B cell (primary cell): ENCODE data around the gene MIAT. TPM values are rescaled to one million over a fixed set of nuclear protein-coding genes. Genes with fewer than 3 reads are reported as not detected.

Source experiments
- ATAC-seq: fragments of 200-7000 bp; cut with Tn5 transposase; one replicate; pipeline ENCODE4 v1.10.0; 2021; ENCODE audit warnings: low read depth, mild to moderate bottlenecking, moderate number of reproducible peaks, moderate library complexity
- CTCF ChIA-PET: fragments of 350-600 bp; sonication (Branson Sonifier 250); formaldehyde crosslinking; loops from one replicate; lab custom pipeline; 2021; ENCODE audit warnings: antibody characterized with exemption, inconsistent platforms; lab: Charles Lee
- POLR2A ChIA-PET: fragments of 350-600 bp; sonication (Branson Sonifier 250); formaldehyde crosslinking; loops from one replicate; lab custom pipeline; 2021; ENCODE audit warnings: antibody characterized with exemption; lab: Charles Lee
- DNase-seq: peaks from one replicate; pipeline ENCODE4 v3.0.0; 2013
- H2AFZ ChIP-seq: 2 replicates; pipeline ENCODE4 v1.6.1; 2012; ENCODE audit warnings: mild to moderate bottlenecking, low read depth, low read length; ENCODE audit not compliant: insufficient read depth, poor library complexity, severe bottlenecking
- H3K27ac ChIP-seq, 2 donors: 1 replicate in 1 of 2; 2 replicates in 1 of 2; pipeline ENCODE4 v1.5.1; 2012 to 2013; ENCODE audit warnings: low read length in 2 of 2, mild to moderate bottlenecking in 2 of 2, moderate library complexity in 1 of 2
- H3K27me3 ChIP-seq, 4 experiments: fragments of 200-600 bp in 1 of 4; sonication (generic) in 1 of 4; replicated peaks in 1 of 4; 1 replicate in 2 of 4; 2 replicates in 2 of 4; pipeline versions ENCODE4 v1.6.1 to v1.7.0; 2013 to 2016; ENCODE audit warnings: low read length in 3 of 4, mild to moderate bottlenecking in 2 of 4, mixed read lengths in 1 of 4, moderate library complexity in 1 of 4; ENCODE audit not compliant: insufficient read depth in 4 of 4, control insufficient read depth in 3 of 4; ENCODE audit errors: control extremely low read depth in 1 of 4
- H3K36me3 ChIP-seq, 2 experiments: replicated peaks in 1 of 2; 1 replicate in 1 of 2; 2 replicates in 1 of 2; pipeline versions ENCODE4 v1.6.1 to v1.7.1; 2013; ENCODE audit warnings: low read length in 1 of 2; ENCODE audit not compliant: insufficient read depth in 2 of 2, control insufficient read depth in 1 of 2; ENCODE audit errors: control extremely low read depth in 1 of 2, extremely low read depth in 1 of 2
- H3K4me1 ChIP-seq, 2 donors: fragments of 200-600 bp in 1 of 2; sonication (generic) in 1 of 2; 1 replicate in 1 of 2; 2 replicates in 1 of 2; pipeline versions ENCODE4 v1.5.1 to v1.6.1; 2013 to 2017; ENCODE audit warnings: low read length in 2 of 2; ENCODE audit not compliant: control insufficient read depth in 2 of 2, insufficient read depth in 2 of 2
- H3K4me2 ChIP-seq: replicated peaks from 2 replicates; pipeline ENCODE3; 2012; ENCODE audit warnings: mild to moderate bottlenecking, low read depth, low read length; ENCODE audit not compliant: poor library complexity, severe bottlenecking
- H3K4me3 ChIP-seq, 5 experiments: fragments of 200-600 bp in 1 of 5; sonication (generic) in 1 of 5; 1 replicate in 3 of 5; 2 replicates in 2 of 5; pipeline versions ENCODE4 v1.5.1 to v1.7.0; 2011 to 2016; ENCODE audit warnings: low read length in 4 of 5, mild to moderate bottlenecking in 4 of 5, low read depth in 2 of 5, control low read depth in 1 of 5, moderate library complexity in 1 of 5; ENCODE audit not compliant: insufficient read depth in 1 of 5; ENCODE audit errors: control extremely low read depth in 1 of 5, extremely low read depth in 1 of 5
- H3K79me2 ChIP-seq: fragments of 200-600 bp; sonication (generic); one replicate; pipeline ENCODE4 v1.6.0; 2016; ENCODE audit warnings: low read length; ENCODE audit not compliant: control insufficient read depth, insufficient read depth
- H3K9ac ChIP-seq: fragments of 200-600 bp; sonication (generic); 2 replicates; pipeline ENCODE4 v1.6.1; 2017; ENCODE audit warnings: mild to moderate bottlenecking, low read length, moderate library complexity
- H3K9me3 ChIP-seq, 3 donors: one replicate each; pipeline versions ENCODE4 v1.6.1 to v1.7.1; 2013; ENCODE audit warnings: low read length in 2 of 3; ENCODE audit not compliant: control insufficient read depth in 2 of 3, insufficient read depth in 1 of 3; ENCODE audit errors: control extremely low read depth in 1 of 3
- H4K20me1 ChIP-seq: 2 replicates; pipeline ENCODE4 v1.6.0; 2012; ENCODE audit warnings: mild to moderate bottlenecking, low read length; ENCODE audit not compliant: insufficient read depth, control insufficient read depth, poor library complexity, severe bottlenecking
- H3K27ac Mint-ChIP-seq: one replicate; pipeline ENCODE4 v1.8.0; 2021; ENCODE audit warnings: mixed read lengths
- H3K27me3 Mint-ChIP-seq: one replicate; pipeline ENCODE4 v1.8.0; 2021; ENCODE audit warnings: mixed read lengths
- H3K4me1 Mint-ChIP-seq: one replicate; pipeline ENCODE4 v1.8.0; 2021; ENCODE audit warnings: mixed read lengths
- H3K4me3 Mint-ChIP-seq: one replicate; pipeline ENCODE4 v1.8.0; 2021; ENCODE audit warnings: mixed read lengths
- H3K9me3 Mint-ChIP-seq: one replicate; pipeline ENCODE4 v1.8.0; 2022; ENCODE audit warnings: mixed read lengths; ENCODE audit not compliant: insufficient read depth
- CTCF ChIP-seq: fragments of 200-600 bp; IDR thresholded peaks from one replicate; pipeline ENCODE4 v1.8.0; 2022; ENCODE audit warnings: antibody characterized with exemption, mild to moderate bottlenecking
- WGBS: methylation state at CpG from one replicate; pipeline ENCODE4 v1.1.5; 2013; ENCODE audit warnings: missing lambda C conversion rate; ENCODE audit not compliant: insufficient coverage; 5-methylcytosine and 5-hydroxymethylcytosine counted together
- intact Hi-C: fragments of 100-400 bp; cut with micrococcal nuclease; formaldehyde crosslinking; loops from one replicate; pipeline ENCODE4 v1.10.0; 2022
- polyA plus RNA-seq: library from polyadenylated mRNA; depleted of rRNA; stranded (reverse); fragments of >200 nt; gene quantifications from 2 replicates; pipeline ENCODE4 v1.2.3, GENCODE V29; 2012
- total RNA-seq, 2 donors: library from RNA; stranded (reverse); fragments of 120-200 nt in 1 of 2; gene quantifications; 1 replicate in 1 of 2; 2 replicates in 1 of 2; pipeline versions ENCODE4 v1.2.3 to v1.2.4, GENCODE V29; 2013 to 2022

MIAT gene
- total and polyA plus RNA-seq, 2 donors (not counting 1 experiment from before 2014, with no cell fraction given): 14.8 to 18.4 TPM

GRCh38 chr22:26674211-26675190, 17.1 kb downstream of the MIAT start:
- Mint-ChIP-seq H3K4me1 (peaks cover 84% of the 10 kb centered on the region), H3K4me3 (peak overlapping the region; percentile 98), H3K27ac (peak overlapping the region; percentile 99), H3K9me3 (no peaks in the 10 kb centered on the region), H3K27me3 (no peaks in the 10 kb centered on the region)
- ChIA-PET POLR2A (interaction anchor here (1.1 to 2.4 kb wide), 2 partner anchors 9 to 245 kb away, joined by 3 to 5 read pairs; partner anchors contain the start of gene ASPHD2), CTCF (interaction anchor here (0.5 to 2.2 kb wide), 5 partner anchors 10 to 1397 kb away, joined by 3 to 18 read pairs (median 4); no protein-coding TSS in a partner anchor)
- Histone ChIP-seq H2AFZ (no peak overlapping the region), H4K20me1 (peaks cover 45% of the 10 kb centered on the region), H3K36me3 (peaks cover 0 to 4% of the 10 kb centered on the region in 2 experiments), H3K9me3 (peaks cover 0 to 13% (median 0%) of the 10 kb centered on the region in 3 donors), H3K79me2 (peaks cover 55% of the 10 kb centered on the region), H3K9ac (peak overlapping the region; percentile 87), H3K4me1 (peaks cover 59 to 77% of the 10 kb centered on the region in 2 donors), H3K27ac (peak overlapping the region; percentile 93 to 97), H3K4me3 (peak overlapping the region; percentile 18 to 94 (median 86)), H3K27me3 (no peaks in the 10 kb centered on the region), H3K4me2 (peak overlapping the region; percentile 96)
- TF ChIP-seq CTCF: no peak
- intact Hi-C loops: loop anchor here (5.0 kb wide), 1 partner anchor 1333 kb away; no protein-coding TSS in a partner anchor
- 62% methylated on average over 7 of the region's 9 CpGs for whole genome bisulfite sequencing
- peak; percentile 49 for DNase-seq
- no peak for ATAC-seq
